Measurements from ENCODE around the gene LRRC41. TPM values are rescaled to one million over a fixed set of nuclear protein-coding genes. Genes with fewer than 3 reads are reported as not detected.

Gene LRRC41, protein sequence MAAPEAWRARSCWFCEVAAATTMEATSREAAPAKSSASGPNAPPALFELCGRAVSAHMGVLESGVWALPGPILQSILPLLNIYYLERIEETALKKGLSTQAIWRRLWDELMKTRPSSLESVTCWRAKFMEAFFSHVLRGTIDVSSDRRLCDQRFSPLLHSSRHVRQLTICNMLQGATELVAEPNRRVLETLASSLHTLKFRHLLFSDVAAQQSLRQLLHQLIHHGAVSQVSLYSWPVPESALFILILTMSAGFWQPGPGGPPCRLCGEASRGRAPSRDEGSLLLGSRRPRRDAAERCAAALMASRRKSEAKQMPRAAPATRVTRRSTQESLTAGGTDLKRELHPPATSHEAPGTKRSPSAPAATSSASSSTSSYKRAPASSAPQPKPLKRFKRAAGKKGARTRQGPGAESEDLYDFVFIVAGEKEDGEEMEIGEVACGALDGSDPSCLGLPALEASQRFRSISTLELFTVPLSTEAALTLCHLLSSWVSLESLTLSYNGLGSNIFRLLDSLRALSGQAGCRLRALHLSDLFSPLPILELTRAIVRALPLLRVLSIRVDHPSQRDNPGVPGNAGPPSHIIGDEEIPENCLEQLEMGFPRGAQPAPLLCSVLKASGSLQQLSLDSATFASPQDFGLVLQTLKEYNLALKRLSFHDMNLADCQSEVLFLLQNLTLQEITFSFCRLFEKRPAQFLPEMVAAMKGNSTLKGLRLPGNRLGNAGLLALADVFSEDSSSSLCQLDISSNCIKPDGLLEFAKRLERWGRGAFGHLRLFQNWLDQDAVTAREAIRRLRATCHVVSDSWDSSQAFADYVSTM
- 10 to 100 TPM; 36.7 to 52.5 (median 43.6) TPM for total RNA-seq
- polyA plus RNA-seq = 10 to 100 TPM; 15.4 to 23.1 TPM
- long read RNA-seq, donor 1, full-length matches to known transcripts = 42 of 73 reads
- long read RNA-seq, donor 1, partial matches to known transcripts = 18 of 73 reads
- long read RNA-seq, donor 1, other reads (novel, unspliced or antisense) = 13 of 73 reads
- long read RNA-seq, donor 2, full-length matches to known transcripts = 63 of 98 reads
- long read RNA-seq, donor 2, partial matches to known transcripts = 21 of 98 reads
- long read RNA-seq, donor 2, other reads (novel, unspliced or antisense) = 14 of 98 reads
- long read RNA-seq, donor 3, full-length matches to known transcripts = 117 of 177 reads
- long read RNA-seq, donor 3, partial matches to known transcripts = 39 of 177 reads
- long read RNA-seq, donor 3, other reads (novel, unspliced or antisense) = 21 of 177 reads

DNA sequence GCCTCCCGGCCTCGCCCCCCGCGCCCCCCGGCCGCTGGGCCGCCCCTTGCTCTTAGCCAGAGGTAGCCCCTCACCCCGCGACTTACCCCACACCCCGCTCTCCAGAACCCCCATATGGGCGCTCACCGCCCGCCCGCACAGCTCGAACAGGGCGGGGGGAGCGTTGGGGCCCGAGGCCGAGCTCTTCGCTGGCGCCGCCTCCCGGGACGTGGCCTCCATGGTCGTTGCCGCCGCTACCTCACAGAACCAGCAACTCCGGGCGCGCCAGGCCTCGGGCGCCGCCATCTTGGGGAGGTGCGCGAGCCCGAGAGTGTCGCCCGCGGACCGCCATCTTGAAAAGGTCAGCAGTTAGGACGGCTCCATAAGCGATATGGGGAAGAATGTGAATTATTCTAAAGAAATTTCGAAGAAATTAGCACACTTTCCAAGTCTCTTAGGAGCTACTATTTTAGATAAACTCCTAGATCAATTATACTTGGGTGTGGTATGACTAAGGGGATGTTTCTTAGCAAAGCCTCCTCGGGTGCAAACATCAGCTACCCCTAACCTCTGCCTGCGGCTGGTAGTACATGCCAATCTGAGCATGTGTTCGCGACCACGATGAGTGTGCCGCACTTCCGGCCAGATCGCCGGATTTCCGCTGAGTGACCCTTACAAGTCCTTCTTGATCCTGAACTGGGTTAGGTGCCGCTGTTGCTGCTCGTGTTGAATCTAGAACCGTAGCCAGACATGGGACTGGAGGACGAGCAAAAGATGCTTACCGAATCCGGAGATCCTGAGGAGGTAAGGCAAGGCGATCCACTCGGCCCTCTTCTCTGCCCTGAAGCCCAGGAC is at the start of gene LRRC41, which contains the start of gene UQCRH:
Gene LRRC41 (minus strand): TSS at position 579 of the 834 bp plus-strand sequence. CDS start 294 bp downstream, at position 285.
Gene UQCRH (plus strand): TSS at position 661 of the 834 bp plus-strand sequence. CDS start 69 bp downstream, at position 730.
- H3K36me3 ChIP-seq = peaks cover 0 to 16% (median 4%) of the 10 kb centered on the region in 9 donors
- peak within 1 kb of the TSS; percentile 95 to 99 (median 98) for H3K27ac ChIP-seq
- ATAC-seq = peak; percentile 91 to 96 (median 92)
- DNase-seq = peak; percentile 93 to 96
- intact Hi-C loops (cut with DNase I) = loop anchor here in 7 of 10 donors (2.0 to 5.0 kb wide), 4 partner anchors 38 to 56 kb away; partner anchors contain the start of genes NSUN4 (in 7 of the 7) and RAD54L (in 3 of the 7)
- WGBS, 2 donors = 1% methylated on average over 61 of the region's 61 CpGs
- peak within 1 kb of the TSS; percentile 76 to 98 (median 90) for H3K4me3 ChIP-seq
- TF ChIP-seq, protein P1, sequence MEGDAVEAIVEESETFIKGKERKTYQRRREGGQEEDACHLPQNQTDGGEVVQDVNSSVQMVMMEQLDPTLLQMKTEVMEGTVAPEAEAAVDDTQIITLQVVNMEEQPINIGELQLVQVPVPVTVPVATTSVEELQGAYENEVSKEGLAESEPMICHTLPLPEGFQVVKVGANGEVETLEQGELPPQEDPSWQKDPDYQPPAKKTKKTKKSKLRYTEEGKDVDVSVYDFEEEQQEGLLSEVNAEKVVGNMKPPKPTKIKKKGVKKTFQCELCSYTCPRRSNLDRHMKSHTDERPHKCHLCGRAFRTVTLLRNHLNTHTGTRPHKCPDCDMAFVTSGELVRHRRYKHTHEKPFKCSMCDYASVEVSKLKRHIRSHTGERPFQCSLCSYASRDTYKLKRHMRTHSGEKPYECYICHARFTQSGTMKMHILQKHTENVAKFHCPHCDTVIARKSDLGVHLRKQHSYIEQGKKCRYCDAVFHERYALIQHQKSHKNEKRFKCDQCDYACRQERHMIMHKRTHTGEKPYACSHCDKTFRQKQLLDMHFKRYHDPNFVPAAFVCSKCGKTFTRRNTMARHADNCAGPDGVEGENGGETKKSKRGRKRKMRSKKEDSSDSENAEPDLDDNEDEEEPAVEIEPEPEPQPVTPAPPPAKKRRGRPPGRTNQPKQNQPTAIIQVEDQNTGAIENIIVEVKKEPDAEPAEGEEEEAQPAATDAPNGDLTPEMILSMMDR (IDR thresholded peaks at IDR 0.05) = peak in 1 of 9 donors; percentile 27
- H3K9me3 ChIP-seq = no peaks in the 10 kb centered on the region
- H3K27me3 ChIP-seq = no peaks in the 10 kb centered on the region
- H3K4me1 ChIP-seq = peaks cover 13 to 76% (median 69%) of the 10 kb centered on the region in 9 donors

DNA sequence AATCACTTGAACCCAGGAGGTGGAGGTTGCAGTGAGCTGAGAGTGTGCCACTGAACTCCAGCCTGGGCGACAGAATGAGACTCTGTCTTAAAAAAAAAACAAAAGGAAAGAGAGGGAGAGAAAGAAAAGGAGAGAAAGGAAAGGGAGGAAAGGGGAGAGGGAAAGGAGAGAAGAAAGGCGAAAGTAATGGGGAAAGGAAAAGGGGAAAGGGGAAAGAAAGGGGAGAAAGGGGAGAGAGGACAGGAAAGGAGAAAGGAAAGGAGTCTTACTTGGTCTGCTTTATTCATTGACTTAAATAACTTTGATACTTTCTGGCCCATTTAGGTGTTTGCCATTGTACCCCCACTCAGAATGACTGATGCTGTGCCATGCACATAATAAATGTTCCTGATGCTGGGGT is 48.9 kb upstream of the LRRC41 start:
- intact Hi-C loops (cut with DNase I) = no loop called here
- Histone ChIP-seq H3K27ac (no peak overlapping the region), H3K4me3 (no peak overlapping the region), H3K9me3 (no peaks in the 10 kb centered on the region), H3K36me3 (peaks cover 0 to 98% (median 49%) of the 10 kb centered on the region in 9 donors), H3K27me3 (no peaks in the 10 kb centered on the region), H3K4me1 (peaks cover 0 to 9% (median 0%) of the 10 kb centered on the region in 9 donors)
- no peak for ATAC-seq
- TF ChIP-seq, protein P1 (IDR thresholded peaks at IDR 0.05) = no peak
- 87% methylated on average over 2 of the region's 2 CpGs for WGBS, 2 donors
- DNase-seq = no peak

DNA sequence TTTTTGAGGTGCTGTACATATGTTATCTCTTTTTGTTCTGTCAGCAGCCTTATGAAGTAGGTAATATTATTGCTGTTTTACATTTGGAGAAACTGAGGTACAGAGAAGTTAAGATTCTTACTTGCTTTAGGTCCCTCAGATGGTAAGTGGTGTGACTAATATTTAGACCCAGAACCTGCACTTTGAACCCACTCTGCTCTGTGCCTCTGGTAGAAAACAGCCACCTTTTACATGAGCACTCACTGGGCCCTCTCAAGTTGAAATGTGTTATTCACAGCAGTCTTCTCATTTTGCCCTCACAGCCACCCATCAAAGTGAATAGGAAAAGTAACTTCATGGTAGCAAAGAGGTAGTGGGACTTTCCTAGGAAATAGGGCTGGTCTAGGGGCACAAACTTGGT is 41.9 kb upstream of the LRRC41 start:
- H3K36me3 ChIP-seq = peaks cover 0 to 66% (median 34%) of the 10 kb centered on the region in 9 donors
- TF ChIP-seq, protein P1 (IDR thresholded peaks at IDR 0.05) = no peak
- no peak for DNase-seq

More for the DNA sequence above, 41.9 kb upstream of the LRRC41 start:
- intact Hi-C loops (cut with DNase I) = loop anchor here in 4 of 10 donors (5.0 to 10.0 kb wide), 2 partner anchors 98 to 100 kb away; partner anchors contain the start of gene RAD54L (in 4 of the 4)
- H3K9me3 ChIP-seq = no peaks in the 10 kb centered on the region
- H3K27ac ChIP-seq = no peak overlapping the region
- no peak for ATAC-seq
- no peak overlapping the region for H3K4me3 ChIP-seq
- H3K4me1 ChIP-seq = peaks cover 0 to 29% (median 23%) of the 10 kb centered on the region in 9 donors
- no peaks in the 10 kb centered on the region for H3K27me3 ChIP-seq
